GM04503 (cell line): Measurements from ENCODE around the gene SLC1A4.
"Not testable (repeated sequence)": the region's sequence is repeated elsewhere in the genome, so short reads cannot be mapped to it uniquely, and the experiment has no call there.

ENCODE experiments used
- DNase-seq: peaks from one replicate; pipeline ENCODE4 v3.0.0-alpha.2; 2012; ENCODE audit warnings: low read depth

Gene SLC1A4

DNA sequence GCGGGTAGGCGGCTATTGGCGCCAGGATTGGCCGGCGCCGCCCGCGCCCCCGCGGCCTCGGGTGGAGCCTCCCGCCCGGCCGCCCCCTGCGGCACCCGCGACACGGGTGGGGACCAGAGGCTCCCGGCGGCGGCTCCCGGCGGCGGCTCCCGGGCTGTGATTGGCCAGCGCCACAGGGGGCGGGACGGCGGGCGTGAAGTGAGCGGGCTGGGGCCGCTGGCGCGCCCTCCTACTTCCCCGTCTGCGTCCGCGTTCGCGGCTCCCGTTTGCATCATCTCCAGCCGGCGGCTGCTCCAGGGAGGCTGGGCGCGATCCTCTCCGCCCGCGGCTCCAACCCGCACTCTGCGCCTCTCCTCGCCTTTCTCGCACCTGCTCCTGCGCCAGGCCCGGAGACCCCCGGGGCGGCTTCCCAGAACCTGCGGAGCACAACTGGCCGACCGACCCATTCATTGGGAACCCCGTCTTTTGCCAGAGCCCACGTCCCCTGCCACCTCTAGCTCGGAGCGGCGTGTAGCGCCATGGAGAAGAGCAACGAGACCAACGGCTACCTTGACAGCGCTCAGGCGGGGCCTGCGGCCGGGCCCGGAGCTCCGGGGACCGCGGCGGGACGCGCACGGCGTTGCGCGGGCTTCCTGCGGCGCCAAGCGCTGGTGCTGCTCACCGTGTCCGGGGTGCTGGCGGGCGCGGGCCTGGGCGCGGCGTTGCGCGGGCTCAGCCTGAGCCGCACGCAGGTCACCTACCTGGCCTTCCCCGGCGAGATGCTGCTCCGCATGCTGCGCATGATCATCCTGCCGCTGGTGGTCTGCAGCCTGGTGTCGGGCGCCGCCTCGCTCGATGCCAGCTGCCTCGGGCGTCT, at the start of gene SLC1A4:
Gene SLC1A4, plus strand, starts transcription at position 274 of the 856 bp plus-strand sequence. Its CDS starts 245 bp downstream, at position 519.
- no peak for DNase-seq

DNA sequence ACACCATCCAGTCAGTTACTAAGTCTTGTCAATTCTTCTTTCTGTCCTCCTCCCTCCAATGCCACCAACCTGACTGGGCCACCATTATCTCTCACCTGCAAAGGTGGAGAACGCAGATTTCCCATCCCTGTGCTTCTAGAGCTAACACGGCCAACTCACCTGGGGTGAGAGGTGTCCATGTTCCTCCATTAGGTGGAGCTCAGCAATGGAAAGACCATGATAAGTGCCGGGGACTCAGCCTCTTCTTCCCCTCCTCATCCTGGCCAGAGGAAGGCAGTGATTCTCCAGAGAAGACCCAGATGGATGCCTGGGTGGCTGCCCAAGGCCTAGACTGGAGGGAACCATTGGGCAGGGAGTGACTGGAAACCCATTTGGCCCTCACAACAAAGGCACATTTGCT, 48.1 kb upstream of the SLC1A4 start:
- DNase-seq: no peak

DNA sequence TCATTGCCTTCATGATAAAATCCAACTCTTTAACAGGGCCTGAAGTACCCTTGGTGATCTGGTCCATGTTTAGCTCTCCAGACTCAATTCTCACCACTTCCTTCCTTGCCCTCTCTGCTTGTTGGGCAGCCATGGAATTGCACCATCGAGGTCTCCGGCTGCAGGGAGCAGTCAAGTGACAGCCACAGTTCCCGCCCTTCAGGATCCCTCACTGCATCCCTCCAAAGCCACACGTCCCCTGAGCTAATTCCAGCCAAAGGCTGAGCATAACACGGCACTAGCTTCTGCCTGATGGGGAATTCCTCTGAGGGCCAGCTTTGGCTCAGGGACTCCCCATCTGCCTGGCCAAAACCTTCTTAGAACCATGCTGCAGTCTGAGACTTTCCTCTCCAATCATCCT, 47.4 kb upstream of the SLC1A4 start:
- DNase-seq: no peak

DNA sequence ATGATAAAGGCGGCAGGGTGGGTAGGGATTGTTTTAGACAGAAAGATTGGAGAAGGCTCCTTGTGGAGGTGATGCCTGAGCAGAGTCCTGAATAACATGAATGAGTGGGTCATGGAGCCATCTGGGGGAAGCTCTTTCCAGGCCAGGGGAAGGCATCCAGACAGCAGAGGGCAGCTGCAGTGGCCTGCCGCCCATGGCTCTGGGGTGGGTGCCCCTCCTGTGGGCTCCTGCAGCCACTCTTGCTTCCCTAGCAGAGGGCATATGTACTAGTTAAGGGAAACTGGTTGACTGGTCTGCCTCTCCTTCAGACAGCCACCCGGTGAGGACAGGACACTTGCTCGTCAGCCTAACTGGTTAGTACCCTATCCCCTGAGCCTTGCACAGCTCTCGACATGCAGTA, 46.5 kb upstream of the SLC1A4 start:
- DNase-seq: no peak

DNA sequence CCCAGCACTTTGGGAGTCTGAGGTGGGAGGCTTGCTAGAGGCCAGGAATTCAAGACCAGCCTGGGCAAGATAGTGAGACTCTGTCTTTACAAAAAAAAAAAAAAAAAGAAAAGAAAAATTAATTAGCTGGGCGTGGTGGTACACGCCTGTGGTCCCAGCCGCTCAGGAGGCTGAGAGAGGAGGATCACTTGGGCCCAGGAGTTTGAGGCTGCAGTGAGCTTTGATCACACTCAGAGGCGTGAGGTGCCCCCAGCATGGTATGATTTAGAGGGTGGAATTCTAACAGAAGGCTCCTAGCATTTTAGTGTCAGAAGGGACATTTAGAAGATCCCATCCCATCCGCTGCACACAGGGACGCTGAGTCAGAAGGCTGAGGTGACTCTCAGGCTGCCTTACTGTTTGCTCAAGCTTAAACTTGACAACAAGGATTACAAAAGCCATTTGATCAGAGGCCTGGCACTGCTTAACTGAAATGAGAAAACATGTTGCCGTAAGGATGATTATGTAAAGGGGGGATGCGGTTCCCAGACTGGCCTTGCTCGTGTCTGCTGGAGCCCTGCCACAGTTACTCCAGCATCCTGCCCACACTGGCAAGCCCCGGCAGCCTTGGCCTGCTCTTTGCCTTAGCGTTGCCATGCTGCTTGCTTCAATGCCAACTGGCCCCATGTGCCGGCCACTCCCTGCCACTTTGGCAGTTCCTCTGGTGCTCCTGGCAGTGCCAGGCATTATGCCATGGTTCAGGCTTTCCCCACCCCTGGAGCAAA, 45.6 kb upstream of the SLC1A4 start:
- DNase-seq: peak; percentile 65

DNA sequence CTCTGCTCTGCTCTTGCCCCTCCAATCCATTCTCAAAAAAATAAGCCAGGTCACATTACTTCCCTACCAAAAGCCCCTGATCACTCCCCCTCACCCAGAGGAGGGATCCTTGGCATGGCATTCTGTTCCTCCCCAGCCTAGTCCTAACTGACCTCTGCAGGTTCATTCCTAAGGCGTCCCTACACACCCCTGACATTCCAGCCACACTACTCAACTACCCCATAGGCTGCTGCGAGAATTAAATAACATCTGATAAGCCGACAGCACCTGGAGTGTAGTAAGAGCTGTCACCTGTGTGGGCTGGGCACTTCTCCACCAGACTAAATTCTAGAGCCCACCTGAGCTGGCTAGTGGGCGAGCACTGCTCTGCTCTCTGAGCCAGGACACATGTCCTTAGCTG, 44.7 kb upstream of the SLC1A4 start:
- DNase-seq: no peak

DNA sequence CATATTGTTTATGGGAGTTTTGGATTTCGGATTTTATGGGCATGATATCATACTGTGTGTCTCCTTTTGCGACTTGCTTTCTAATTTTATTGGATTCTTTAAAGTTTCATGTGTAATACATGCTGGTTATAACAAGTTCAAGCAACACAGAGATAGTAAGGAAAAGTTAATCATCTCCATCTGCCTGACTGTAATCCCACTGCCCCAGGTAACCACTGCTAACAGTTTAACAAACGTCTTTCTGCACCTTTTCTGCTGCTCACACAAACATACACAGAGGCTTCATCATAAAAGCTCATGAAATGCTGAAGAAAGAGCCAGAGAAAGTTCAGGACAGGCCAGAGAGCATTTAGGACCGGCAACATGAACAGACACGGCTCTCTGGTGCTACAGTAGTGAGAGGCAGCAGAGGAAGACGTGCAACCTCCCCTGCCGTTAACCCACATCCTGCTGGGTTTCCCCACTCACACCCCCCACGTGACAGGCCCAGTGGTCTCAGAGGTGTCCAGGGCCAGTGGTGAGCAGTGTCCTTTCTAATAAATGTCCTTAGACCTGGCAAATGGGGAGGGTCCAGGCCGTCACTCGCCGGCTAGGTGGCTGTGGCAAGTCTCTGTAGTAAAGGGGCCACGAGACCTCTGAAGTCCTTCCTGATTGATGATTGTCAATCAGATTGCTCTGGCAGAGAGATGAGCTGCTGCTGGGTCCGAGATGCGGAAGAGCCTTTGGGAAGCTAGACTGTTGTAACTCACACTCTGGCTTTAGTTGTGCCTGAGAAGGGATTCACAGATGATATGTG, 43.0 kb upstream of the SLC1A4 start:
- no peak for DNase-seq

DNA sequence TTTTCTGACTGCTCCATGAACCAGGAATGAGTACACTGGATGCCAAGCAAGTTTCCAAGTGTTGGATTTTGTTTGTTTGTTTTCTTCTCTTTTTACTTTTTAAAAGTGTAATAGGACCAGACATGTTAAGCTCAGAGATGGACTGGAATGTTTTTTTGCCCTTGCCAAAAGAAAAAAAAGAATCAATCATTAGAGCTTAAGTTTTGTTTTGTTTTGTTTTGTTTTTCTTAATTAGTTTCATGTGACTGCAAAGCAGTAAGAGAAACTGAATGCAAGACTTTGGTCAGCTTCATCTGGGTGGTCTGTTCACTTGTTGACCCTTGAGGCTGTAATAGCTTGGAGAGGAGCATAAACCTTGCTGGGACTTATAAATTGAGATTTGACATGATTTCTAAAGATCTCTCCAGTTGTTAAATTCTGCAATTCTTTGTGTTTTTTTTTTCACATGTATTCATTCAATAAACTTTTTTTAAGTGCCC, 42.4 kb upstream of the SLC1A4 start:
- peak; percentile 5 for DNase-seq

DNA sequence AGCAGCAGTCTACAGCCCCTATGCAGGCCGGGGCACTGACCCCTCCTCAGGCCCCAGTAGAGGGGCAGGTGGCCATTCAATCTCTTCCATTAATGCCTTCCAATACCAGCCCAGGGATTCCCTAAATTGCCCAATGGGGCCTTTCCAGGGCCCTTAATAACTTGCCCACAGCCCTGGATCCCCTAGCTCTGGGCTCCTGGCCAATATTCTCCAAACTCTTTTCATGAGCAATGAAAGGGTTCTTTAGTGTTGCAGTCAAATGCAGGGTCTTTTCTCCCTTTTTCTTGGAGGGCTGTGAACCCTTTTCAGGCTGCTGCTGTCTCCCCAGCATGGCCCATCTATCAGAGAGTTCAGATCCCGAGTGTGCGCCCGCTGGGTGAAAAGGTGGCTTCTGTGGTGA, 41.3 kb upstream of the SLC1A4 start:
- no peak for DNase-seq

DNA sequence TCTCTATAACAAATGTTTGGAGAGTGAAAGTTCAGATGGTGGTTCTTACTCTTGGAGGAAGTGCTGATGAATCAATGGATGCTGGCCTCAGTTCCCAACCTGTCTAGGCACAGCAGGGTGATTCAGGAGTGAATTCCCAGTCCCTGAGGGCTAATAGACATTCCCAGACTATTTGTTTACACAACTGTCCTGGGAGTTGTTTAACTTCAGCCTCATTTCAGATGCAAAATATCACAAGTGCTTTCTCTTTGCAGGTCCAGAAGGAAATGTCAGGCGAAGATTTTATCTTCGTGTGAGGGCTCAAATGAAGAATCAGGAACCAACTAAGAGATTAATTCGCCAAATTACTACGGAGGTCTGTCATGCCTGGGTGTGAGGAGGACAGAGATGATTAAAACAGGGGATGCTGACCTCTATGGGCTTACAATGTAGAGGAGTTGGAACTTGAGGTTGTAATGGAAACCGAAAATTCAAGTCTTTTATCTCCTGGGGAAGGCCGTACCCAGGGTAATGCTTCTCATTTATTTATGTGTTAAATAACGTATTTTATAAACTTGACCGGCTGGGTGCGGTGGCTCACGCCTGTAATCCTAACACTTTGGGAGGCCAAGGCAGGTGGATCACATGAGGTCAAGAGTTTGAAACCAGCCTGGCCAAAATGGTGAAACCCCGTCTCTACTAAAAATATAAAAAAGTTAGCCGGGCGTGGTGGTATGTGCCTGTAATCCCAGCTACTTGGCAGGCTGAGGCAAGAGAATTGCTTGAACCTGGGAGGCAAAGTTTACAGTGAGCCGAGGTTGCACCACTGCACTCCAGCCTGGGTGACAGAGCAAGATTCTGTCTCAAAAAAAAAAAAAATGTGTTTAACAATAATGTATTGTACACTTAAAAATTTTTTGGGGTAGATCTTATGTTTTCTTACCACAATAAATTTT, 38.7 kb upstream of the SLC1A4 start:
- no peak for DNase-seq

DNA sequence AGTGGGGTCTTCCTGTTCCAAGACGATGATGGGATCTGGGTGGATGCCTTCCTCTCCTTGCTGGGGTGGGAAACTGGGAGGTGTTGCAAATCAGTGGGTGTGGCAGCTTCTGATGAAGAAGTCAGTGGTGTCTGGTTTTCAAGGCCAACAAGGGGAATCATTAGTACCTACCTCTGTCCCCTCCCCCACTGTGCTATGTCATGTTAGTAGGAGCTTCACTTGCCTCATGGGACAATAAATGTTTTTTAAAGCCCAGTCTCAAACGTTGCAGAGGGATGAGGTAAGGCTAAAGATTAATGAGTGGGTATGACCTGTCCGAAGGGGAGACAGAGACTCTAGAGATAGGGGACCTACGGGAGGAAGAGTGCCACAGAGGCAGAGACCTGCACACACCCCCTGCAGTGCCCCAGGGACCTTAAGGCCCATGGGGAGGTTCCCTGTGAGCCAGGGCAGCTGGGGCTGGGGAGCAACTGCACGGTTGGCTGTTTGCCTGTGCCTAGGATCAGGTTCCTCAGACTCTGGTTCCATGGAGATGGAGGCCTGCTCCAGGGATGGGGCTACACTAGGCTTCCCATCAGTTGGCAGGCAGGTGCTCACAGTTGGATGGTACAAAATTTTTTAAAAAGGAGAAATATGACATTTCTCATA, 37.8 kb upstream of the SLC1A4 start:
- no peak for DNase-seq

DNA sequence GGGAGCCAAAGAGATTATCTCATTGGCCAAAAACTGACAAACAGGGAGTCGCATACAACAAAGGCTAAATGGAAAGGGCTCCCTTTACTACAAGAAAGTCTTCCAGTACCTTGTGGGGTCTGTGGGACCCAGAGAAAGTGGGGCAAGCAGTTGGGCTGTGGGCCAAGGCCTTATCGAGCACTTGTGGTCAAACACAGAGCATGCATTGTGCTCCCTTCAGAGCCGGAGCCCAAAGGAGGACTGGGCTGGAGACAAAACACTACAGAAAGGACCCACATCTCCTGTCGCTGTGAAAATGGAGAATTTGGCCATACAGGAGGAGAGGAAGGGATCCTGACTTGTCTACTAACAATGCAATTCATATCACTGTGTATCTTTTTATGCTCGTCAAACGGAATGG, 37.1 kb upstream of the SLC1A4 start:
- no peak for DNase-seq

DNA sequence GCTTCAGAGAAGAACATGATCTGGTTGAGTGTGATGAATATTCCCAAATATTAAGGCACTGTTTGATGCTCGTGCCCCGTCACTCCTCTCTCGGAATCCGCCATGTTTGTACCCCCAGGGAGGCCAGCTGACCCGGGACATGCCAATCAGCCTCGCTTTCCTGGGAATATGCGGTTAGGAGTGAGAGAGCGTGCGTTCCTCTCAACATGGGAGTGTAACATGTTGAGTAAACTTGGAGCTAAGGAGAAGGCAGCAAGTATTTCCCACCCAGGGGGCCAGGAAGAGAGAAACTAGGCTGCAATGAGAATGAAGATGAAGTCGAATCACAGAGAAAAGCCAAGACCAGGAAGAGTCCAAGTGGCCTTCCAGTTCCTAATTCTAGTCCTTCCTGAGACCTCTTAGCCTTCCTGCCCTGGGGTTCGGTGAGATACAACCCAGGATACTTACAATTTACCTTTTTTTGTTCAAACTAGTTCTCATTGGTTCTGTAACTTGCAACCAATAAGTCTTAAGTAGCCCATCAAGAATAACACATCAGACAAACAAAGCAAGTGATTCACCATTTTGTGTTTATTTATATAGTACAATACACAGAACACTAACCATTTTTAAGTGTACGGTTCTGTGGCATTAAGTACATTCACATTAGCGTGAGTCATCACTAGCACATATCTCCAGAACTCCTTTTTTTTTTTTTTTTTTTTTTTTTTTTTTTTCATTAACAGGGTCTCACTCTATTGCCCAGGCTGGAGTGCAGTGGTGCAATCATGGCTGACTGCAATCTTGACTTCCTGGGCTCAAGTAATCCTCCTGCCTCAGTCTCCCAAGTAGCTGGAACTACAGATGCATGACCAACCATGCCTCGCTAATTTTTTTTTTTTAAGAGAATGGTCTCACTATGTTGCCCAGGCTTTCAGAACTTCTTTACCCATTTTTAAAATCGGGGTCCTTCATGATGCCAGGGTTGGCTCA, 36.4 kb upstream of the SLC1A4 start:
- no peak for DNase-seq

DNA sequence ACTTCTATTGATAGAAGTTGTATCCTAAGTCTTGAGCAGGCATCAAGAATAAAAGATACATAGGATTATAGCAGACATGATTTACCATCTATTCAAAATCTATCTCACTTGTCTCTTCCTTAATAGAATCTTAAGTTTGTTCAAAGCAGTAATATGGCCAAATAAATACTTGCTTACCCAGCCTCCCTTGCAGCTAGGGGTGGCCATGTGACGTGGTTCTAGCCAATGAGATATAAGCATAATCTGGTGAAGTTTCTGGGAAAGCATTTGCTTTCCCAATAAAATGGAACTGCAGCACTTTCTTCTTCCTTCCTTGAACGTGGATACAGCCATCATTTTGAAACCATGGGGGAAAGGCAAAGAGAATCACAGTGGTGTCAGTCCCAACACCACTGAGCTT, 33.7 kb upstream of the SLC1A4 start:
- DNase-seq: no peak

DNA sequence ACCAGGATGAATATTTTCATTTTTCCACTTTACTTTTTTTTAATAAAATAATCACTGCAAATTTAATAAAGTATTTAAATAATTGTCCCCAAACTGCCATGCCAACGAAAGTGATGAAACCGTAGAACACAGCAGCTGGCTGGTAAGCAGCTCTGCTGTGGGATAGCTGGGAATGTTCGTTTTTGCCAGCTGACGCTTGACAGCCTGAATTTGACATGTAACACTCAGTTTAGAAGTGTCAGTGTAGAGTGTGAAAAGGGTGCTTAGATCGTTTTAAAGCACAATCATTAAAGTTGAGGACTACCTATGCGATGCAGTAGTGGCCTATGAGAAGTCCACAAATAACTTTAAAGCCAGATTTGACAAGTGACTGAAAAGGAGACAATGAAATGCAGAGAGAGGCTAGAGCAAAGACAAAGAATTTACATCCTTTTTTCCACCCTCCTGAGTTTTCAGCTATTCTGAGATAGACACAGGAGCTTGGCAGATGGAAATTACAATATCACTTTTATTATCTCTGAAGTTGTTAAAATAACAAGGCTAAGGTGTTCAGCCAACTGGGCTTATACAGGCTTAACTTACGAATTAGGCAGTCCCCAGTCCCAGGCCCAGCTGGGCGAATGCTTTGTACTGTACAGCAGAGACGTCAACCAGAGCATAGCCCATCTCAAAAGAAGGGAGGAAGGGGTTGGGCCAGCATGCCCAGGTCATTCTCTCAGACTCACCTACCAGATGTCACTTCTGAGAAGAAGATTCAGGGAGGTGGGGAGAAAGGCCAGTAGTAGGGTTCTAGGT, 31.9 kb upstream of the SLC1A4 start:
- no peak for DNase-seq

DNA sequence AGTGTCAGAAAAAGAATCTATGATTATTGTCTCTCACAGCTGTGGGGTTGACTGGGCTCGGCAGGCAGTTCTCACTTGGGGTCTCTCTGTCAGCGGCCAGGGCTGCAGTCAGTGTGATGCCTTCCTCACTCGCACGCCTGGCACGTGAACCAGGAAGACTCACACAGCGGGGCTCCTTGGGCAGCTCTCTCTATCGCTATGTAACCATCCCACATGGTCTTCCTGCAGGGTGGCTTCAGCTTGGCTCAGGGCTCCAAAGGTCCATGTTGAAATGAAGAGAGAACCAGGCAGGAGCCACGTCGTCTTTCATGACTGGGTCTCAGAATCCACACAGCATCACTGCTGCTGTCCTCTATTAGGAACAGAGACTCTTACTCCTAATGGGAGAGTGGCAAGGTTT, 30.6 kb upstream of the SLC1A4 start:
- DNase-seq: no peak

DNA sequence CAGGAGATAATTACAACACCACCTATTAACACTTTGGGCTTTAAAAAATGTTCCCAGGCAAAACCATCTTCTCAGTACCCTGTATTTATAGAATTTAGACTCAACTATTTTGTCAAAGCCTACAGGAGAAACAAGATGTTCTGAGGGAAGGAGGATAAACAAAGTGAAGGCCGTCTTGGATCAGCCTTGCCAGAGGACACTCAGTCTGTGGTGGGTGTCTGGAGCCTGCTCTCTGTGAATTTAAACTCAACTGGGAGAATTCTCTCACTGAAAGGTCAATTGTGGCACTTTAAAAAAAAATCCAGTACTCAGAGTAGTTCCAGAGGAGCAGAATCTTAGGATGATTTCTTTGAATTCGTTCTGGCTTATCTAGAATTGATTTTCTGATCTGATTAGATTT, 28.4 kb upstream of the SLC1A4 start:
- no peak for DNase-seq

DNA sequence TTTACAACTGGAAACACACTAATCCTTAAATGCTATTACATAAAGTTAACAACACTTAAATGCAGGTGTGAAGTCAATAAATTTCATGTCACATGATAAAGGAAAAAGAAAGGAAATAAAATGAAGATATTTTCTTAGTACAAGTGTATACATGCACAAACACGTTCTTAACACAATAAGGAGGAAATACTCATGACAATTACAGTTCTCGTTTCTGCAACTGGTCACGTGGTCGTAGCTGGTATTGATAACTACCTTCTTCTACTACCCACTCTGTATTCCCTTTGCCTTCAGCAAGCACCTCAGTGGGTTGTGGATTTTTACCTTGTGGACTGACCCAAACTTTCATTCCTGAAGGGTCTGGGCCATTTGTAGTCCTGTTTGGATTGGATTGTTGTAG, 26.1 kb upstream of the SLC1A4 start:
- not testable (repeated sequence) for DNase-seq

DNA sequence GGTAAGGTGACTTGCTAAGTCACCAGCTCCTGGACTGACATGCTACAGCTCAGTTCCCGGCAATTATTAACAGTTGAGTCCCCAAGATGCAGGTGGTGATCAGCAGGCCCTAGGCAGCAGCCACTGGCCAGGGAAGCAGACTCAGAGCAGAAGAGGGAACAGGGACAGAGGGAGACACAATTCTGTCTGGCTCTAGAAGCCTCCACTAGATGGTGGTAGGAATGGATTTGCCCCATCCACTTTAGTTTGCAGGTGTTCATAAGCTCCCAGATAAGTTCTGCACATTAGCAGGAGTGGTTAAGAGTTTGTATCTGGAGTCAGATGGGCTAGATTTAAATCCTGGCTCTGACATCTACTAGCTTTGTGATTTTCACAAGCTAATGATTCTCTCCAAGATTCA, 25.5 kb upstream of the SLC1A4 start:
- no peak for DNase-seq
